ENCODE data around the gene CTBP2. TPM values are rescaled to one million over a fixed set of nuclear protein-coding genes. Genes with fewer than 3 reads are reported as not detected.

Gene CTBP2
- total and polyA plus RNA-seq, 10 of the 15 experiments (the other 5 are each of a cell fraction or from before 2014, with no cell fraction given), result 0.02 to 0.72 (median 0.06) TPM; not detected in 2

DNA sequence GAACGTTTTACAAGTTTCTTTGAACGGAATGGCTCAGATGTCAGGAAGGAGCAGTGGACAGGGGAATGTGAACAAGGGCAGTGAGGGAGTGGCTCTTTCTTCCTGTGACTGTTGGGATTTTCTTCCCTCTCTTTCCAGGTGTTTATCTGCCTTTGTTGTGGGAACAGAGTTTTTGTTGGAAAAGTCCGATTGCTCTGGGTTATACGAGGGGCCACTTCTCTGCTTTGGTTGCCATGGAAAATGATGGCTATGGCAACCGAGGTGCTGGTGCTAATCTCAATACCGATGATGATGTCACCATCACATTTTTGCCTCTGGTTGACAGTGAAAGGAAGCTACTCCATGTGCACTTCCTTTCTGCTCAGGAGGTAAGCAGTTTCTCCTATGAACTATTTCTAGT is 177.0 kb downstream of the CTBP2 start:
- Histone ChIP-seq H2AFZ (ENCODE audit: control insufficient read depth, low read depth, low read length) (no peak overlapping the region), H3K27ac (ENCODE audit: control insufficient read depth, insufficient read depth) (no peak overlapping the region), H4K20me1 (ENCODE audit: control insufficient read depth, insufficient read depth) (no peaks in the 10 kb centered on the region), H3K9ac (ENCODE audit: control insufficient read depth, insufficient read depth, low read length) (no peak overlapping the region), H3K27me3 (replicated peaks in 1 of 2; ENCODE audit: control insufficient read depth in 2 of 2, insufficient read depth in 2 of 2, low read length in 1 of 2) (no peaks in the 10 kb centered on the region), H3K4me3 (no peak overlapping the region), H3K4me2 (ENCODE audit: control insufficient read depth, insufficient read depth) (no peak overlapping the region), H3K4me1 (ENCODE audit: control insufficient read depth, insufficient read depth, low read length) (peaks cover 3% of the 10 kb centered on the region), H3K79me2 (ENCODE audit: control insufficient read depth, insufficient read depth, low read length) (no peaks in the 10 kb centered on the region), H3K9me3 (replicated peaks; ENCODE audit: control insufficient read depth, insufficient read depth, low read length) (no peaks in the 10 kb centered on the region), H3K36me3 (ENCODE audit: control insufficient read depth in 2 of 2, insufficient read depth in 2 of 2, low read length in 1 of 2) (peaks cover 8% of the 10 kb centered on the region in 2 experiments)
- in situ Hi-C loops (cut with MboI) (no loop called here), intact Hi-C loops (cut with micrococcal nuclease; ENCODE audit: unreplicated experiment) (no loop called here)
- SMC1A ChIA-PET (ENCODE audit: uncharacterized antibody, unreplicated experiment), result no interaction called here
- DNase-seq (ENCODE audit: low read depth, low spot score) (no peak), FAIRE-seq (no peak), ATAC-seq (no peak)
- 70% methylated on average over 6 of the region's 6 CpGs for WGBS (ENCODE audit: insufficient coverage, insufficient replicate concordance, low lambda C conversion rate, missing lambda C conversion rate)
- RAD21 ChIA-PET (ENCODE audit: unreplicated experiment), result no interaction called here
- CTCF ChIA-PET, result interaction anchor here (1.3 kb wide), 1 partner anchor 9 kb away, joined by 3 read pairs; no protein-coding TSS in a partner anchor
- no TSS peak for BruUV-seq (replicated peaks)
- POLR2A ChIA-PET, result interaction anchor here (0.5 kb wide), 1 partner anchor 8 kb away, joined by 4 read pairs; no protein-coding TSS in a partner anchor
- TF ChIP-seq BCL11A (IDR thresholded peaks at IDR 0.05; ENCODE audit: low read depth, low read length) (no peak), TCF12 (IDR thresholded peaks at IDR 0.05; ENCODE audit: low read depth, low read length) (no peak), MEF2A (IDR thresholded peaks at IDR 0.05; ENCODE audit: insufficient read depth, low read depth, low read length) (no peak), TCF7 (IDR thresholded peaks at IDR 0.05; ENCODE audit: borderline replicate concordance) (no peak), SUPT20H (IDR thresholded peaks at IDR 0.05; ENCODE audit: borderline replicate concordance, control insufficient read depth, low read depth, low read length) (no peak), E4F1 (IDR thresholded peaks at IDR 0.05; ENCODE audit: borderline replicate concordance, partially characterized antibody) (no peak)
- TF ChIP-seq, protein P1, sequence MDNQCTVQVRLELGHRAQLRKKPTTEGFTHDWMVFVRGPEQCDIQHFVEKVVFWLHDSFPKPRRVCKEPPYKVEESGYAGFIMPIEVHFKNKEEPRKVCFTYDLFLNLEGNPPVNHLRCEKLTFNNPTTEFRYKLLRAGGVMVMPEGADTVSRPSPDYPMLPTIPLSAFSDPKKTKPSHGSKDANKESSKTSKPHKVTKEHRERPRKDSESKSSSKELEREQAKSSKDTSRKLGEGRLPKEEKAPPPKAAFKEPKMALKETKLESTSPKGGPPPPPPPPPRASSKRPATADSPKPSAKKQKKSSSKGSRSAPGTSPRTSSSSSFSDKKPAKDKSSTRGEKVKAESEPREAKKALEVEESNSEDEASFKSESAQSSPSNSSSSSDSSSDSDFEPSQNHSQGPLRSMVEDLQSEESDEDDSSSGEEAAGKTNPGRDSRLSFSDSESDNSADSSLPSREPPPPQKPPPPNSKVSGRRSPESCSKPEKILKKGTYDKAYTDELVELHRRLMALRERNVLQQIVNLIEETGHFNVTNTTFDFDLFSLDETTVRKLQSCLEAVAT (IDR thresholded peaks at IDR 0.05), result no peak

All from GM12878 (cell line).